Posterior vena cava (tissue), 2 donors: ENCODE data around the gene NFILZ. TPM values are rescaled to one million over a fixed set of nuclear protein-coding genes. Genes with fewer than 3 reads are reported as not detected.
"Not testable (repeated sequence)": the region's sequence is repeated elsewhere in the genome, so short reads cannot be mapped to it uniquely, and the experiment has no call there.

ENCODE experiments used
- DNase-seq: peaks from one replicate; pipeline ENCODE4 v3.0.0-alpha.2; 2020; ENCODE audit warnings: low spot score
- intact Hi-C, 2 donors: fragments of 100-400 bp; cut with DNase I; formaldehyde crosslinking; loops; one replicate each; pipeline versions ENCODE4 v1.14.1 to v1.14.2; 2022 to 2023
- total RNA-seq, 2 donors: library from RNA; stranded (reverse); fragmentation: NEBNext Ultra II Directional; extraction: Animal tissue kit (Norgen Biotek cat#: 25700); gene quantifications; one replicate each; pipeline ENCODE4 v1.2.1, GENCODE V29; 2021
- donor health status: DM: yes; HTN: yes; CAD: no.
- donor health status: DM: yes; HTN: yes; CAD: no.

Gene NFILZ
- total RNA-seq, 2 donors from 2014 or later: not detected

GRCh38 chr19:8610041-8610935, 20.1 kb upstream of the NFILZ start, which contains the start of gene ADAMTS10:
ADAMTS10 (minus strand) TSS chr19:8610715; CDS start chr19:8605710, 5,005 bp downstream.
- no peak for DNase-seq
- intact Hi-C loops: no loop called here

- intact Hi-C loops: no loop called here
- no peak for DNase-seq
Measured at GRCh38 chr19:8610936-8611300, 19.5 kb upstream of the NFILZ start.

GRCh38 chr19:8611391-8611876, 19.0 kb upstream of the NFILZ start:
- intact Hi-C loops: no loop called here
- peak; percentile 86 for DNase-seq

- intact Hi-C loops: no loop called here
- DNase-seq: peak; percentile 95
Measured at GRCh38 chr19:8611877-8612806, 18.3 kb upstream of the NFILZ start.

- no peak for DNase-seq
- intact Hi-C loops: no loop called here
Measured at GRCh38 chr19:8612807-8613171, 17.6 kb upstream of the NFILZ start.

GRCh38 chr19:8614455-8614854, 16.0 kb upstream of the NFILZ start:
- intact Hi-C loops: no loop called here

GRCh38 chr19:8615024-8615423, 15.4 kb upstream of the NFILZ start:
- no peak for DNase-seq
- intact Hi-C loops: no loop called here

More at GRCh38 chr19:8614455-8614854, 16.0 kb upstream of the NFILZ start:
- no peak for DNase-seq

GRCh38 chr19:8615813-8616596, 14.4 kb upstream of the NFILZ start:
- intact Hi-C loops: no loop called here

GRCh38 chr19:8616861-8617260, 13.6 kb upstream of the NFILZ start:
- no peak for DNase-seq
- intact Hi-C loops: no loop called here

More at GRCh38 chr19:8615813-8616596, 14.4 kb upstream of the NFILZ start:
- peak; percentile 91 for DNase-seq

GRCh38 chr19:8617325-8617724, 13.1 kb upstream of the NFILZ start:
- intact Hi-C loops: not testable (repeated sequence)

GRCh38 chr19:8617984-8618383, 12.4 kb upstream of the NFILZ start:
- intact Hi-C loops: no loop called here
- DNase-seq: no peak

More at GRCh38 chr19:8617325-8617724, 13.1 kb upstream of the NFILZ start:
- not testable (repeated sequence) for DNase-seq

GRCh38 chr19:8618751-8619150, 11.7 kb upstream of the NFILZ start:
- intact Hi-C loops: no loop called here
- DNase-seq: no peak

GRCh38 chr19:8622886-8623285, 7.5 kb upstream of the NFILZ start:
- DNase-seq, intact Hi-C loops: not testable (repeated sequence)

GRCh38 chr19:8626842-8627241, 3.6 kb upstream of the NFILZ start:
- no peak for DNase-seq
- intact Hi-C loops: no loop called here

GRCh38 chr19:8629184-8629583, 1.2 kb upstream of the NFILZ start:
- intact Hi-C loops: no loop called here

GRCh38 chr19:8630796-8631424, 477 bp downstream of the NFILZ start:
- intact Hi-C loops: no loop called here

More at GRCh38 chr19:8629184-8629583, 1.2 kb upstream of the NFILZ start:
- no peak for DNase-seq

GRCh38 chr19:8631425-8631819, 989 bp downstream of the NFILZ start:
- intact Hi-C loops: no loop called here
- peak; percentile 88 for DNase-seq

More at GRCh38 chr19:8630796-8631424, 477 bp downstream of the NFILZ start:
- no peak for DNase-seq

- no peak for DNase-seq
- intact Hi-C loops: loop anchor here in 1 of 2 donors (5.0 kb wide), 1 partner anchor 857 kb away; no protein-coding TSS in a partner anchor
Measured at GRCh38 chr19:8635422-8635821, 5.0 kb downstream of the NFILZ start.
